ENCODE data around the gene TLE1.

DNA sequence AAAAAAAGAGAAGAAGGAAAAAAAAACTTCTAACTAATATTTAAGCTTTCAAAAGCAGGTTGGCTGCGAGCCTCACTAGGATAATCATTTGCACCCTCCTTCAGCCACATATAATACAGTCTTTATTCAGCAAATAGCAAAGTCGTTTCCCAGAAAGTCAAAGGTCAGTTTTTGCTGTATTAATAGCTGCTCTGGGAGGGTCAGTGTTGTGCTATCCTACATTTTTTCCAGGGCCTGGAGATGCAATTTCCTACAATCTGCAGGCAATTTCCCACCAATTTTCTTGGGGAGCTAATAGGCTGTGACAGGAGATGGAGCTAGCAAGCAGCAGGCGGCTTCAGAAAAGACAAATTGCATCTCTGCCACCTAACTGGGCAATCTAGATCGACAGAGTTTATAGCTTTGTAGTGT is 136.8 kb downstream of the TLE1 start:
- TF ChIP-seq, protein P1, sequence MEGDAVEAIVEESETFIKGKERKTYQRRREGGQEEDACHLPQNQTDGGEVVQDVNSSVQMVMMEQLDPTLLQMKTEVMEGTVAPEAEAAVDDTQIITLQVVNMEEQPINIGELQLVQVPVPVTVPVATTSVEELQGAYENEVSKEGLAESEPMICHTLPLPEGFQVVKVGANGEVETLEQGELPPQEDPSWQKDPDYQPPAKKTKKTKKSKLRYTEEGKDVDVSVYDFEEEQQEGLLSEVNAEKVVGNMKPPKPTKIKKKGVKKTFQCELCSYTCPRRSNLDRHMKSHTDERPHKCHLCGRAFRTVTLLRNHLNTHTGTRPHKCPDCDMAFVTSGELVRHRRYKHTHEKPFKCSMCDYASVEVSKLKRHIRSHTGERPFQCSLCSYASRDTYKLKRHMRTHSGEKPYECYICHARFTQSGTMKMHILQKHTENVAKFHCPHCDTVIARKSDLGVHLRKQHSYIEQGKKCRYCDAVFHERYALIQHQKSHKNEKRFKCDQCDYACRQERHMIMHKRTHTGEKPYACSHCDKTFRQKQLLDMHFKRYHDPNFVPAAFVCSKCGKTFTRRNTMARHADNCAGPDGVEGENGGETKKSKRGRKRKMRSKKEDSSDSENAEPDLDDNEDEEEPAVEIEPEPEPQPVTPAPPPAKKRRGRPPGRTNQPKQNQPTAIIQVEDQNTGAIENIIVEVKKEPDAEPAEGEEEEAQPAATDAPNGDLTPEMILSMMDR (IDR thresholded peaks at IDR 0.05): no peak
- TF ChIP-seq POLR2AphosphoS5 (IDR thresholded peaks at IDR 0.05; ENCODE audit: insufficient read depth in 1 of 2, low read depth in 1 of 2) (no peak), POLR2A (IDR thresholded peaks at IDR 0.05) (no peak)
